PFSK-1 (cell line): Measurements from ENCODE around the gene CHRNA7.

Experiments
- POLR2AphosphoS5 ChIP-seq: IDR thresholded peaks from 2 replicates; pipeline ENCODE4 v1.6.1; 2012; ENCODE audit warnings: low read depth, mild to moderate bottlenecking, control low read depth, low read length, moderate library complexity
- SIN3A ChIP-seq: IDR thresholded peaks from 2 replicates; pipeline ENCODE4 v1.6.1; 2012; ENCODE audit warnings: mild to moderate bottlenecking, low read length, moderate library complexity, borderline replicate concordance; ENCODE audit not compliant: insufficient read depth
- TAF1 ChIP-seq: IDR thresholded peaks from 2 replicates; pipeline ENCODE4 v1.6.1; 2012; ENCODE audit warnings: low read length, control low read depth, borderline replicate concordance; ENCODE audit not compliant: insufficient read depth
- TF ChIP-seq, protein P1 (sequence below), 2 experiments: IDR thresholded peaks; 2 replicates each; pipeline versions ENCODE4 v1.6.1 to v1.8.0; 2011 to 2012; ENCODE audit warnings: low read depth in 2 of 2, low read length in 2 of 2, control low read depth in 1 of 2, inconsistent platforms in 1 of 2, mild to moderate bottlenecking in 1 of 2, moderate library complexity in 1 of 2; ENCODE audit not compliant: insufficient read depth in 1 of 2

DNA sequence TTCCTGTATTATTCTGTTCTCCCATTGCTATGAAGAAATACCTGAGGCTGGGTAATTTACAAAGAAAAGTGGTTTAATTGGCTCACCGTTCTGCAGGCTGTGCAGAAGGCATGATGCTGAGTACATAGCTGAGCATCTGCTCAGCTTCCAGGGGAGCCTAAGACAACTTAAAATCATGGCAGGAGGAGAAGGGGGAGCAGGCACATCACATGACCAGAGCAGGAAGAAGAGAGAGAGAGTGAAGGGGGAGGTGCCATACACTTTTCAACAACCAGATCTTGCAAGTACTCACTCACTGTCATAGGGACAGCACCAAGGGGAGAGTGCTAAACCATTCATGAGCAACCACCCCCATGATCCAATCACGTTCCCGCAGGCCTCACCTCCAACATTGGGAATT, 188.4 kb downstream of the CHRNA7 start:
- no peak for TF ChIP-seq TAF1
- TF ChIP-seq POLR2AphosphoS5, result no peak
- TF ChIP-seq, protein P1, sequence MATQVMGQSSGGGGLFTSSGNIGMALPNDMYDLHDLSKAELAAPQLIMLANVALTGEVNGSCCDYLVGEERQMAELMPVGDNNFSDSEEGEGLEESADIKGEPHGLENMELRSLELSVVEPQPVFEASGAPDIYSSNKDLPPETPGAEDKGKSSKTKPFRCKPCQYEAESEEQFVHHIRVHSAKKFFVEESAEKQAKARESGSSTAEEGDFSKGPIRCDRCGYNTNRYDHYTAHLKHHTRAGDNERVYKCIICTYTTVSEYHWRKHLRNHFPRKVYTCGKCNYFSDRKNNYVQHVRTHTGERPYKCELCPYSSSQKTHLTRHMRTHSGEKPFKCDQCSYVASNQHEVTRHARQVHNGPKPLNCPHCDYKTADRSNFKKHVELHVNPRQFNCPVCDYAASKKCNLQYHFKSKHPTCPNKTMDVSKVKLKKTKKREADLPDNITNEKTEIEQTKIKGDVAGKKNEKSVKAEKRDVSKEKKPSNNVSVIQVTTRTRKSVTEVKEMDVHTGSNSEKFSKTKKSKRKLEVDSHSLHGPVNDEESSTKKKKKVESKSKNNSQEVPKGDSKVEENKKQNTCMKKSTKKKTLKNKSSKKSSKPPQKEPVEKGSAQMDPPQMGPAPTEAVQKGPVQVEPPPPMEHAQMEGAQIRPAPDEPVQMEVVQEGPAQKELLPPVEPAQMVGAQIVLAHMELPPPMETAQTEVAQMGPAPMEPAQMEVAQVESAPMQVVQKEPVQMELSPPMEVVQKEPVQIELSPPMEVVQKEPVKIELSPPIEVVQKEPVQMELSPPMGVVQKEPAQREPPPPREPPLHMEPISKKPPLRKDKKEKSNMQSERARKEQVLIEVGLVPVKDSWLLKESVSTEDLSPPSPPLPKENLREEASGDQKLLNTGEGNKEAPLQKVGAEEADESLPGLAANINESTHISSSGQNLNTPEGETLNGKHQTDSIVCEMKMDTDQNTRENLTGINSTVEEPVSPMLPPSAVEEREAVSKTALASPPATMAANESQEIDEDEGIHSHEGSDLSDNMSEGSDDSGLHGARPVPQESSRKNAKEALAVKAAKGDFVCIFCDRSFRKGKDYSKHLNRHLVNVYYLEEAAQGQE (IDR thresholded peaks at IDR 0.05; ENCODE audit: insufficient read depth in 1 of 2, low read depth in 2 of 2, low read length in 2 of 2), result no peak
- TF ChIP-seq SIN3A, result no peak
